Hematopoietic multipotent progenitor cell treated with erythropoietin and hydrocortisone succinate and interleukin-3 and kit ligand, for 4 days (in vitro differentiated cells): ENCODE data around the gene GALM.
"Not testable (repeated sequence)": the region's sequence is repeated elsewhere in the genome, so short reads cannot be mapped to it uniquely, and the experiment has no call there.

Experiments
- DNase-seq: peaks from one replicate; pipeline ENCODE4 v3.0.0-alpha.2; 2015

Gene GALM

GRCh38 chr2:38665854-38666555 lies at the start of gene GALM:
Gene GALM (plus strand): TSS chr2:38666114. CDS start chr2:38666162, 48 bp downstream.
- peak; percentile 87 for DNase-seq

- no peak for DNase-seq
Measured at GRCh38 chr2:38617301-38617700, 48.6 kb upstream of the GALM start.

- DNase-seq, result peak; percentile 50
Measured at GRCh38 chr2:38619458-38620164, 46.3 kb upstream of the GALM start.

- no peak for DNase-seq
Measured at GRCh38 chr2:38620282-38620977, 45.5 kb upstream of the GALM start.

GRCh38 chr2:38621018-38621417 lies 44.9 kb upstream of the GALM start:
- DNase-seq, result no peak

- DNase-seq, result peak; percentile 91
Measured at GRCh38 chr2:38622210-38622609, 43.7 kb upstream of the GALM start.

- DNase-seq, result peak; percentile 83
Measured at GRCh38 chr2:38626326-38627035, 39.4 kb upstream of the GALM start.

GRCh38 chr2:38627391-38627790 lies 38.5 kb upstream of the GALM start:
- DNase-seq, result no peak

GRCh38 chr2:38629684-38630083 lies 36.2 kb upstream of the GALM start:
- DNase-seq, result no peak

- no peak for DNase-seq
Measured at GRCh38 chr2:38631976-38632375, 33.9 kb upstream of the GALM start.

GRCh38 chr2:38632980-38633379 lies 32.9 kb upstream of the GALM start:
- no peak for DNase-seq

GRCh38 chr2:38633895-38634294 lies 32.0 kb upstream of the GALM start:
- no peak for DNase-seq

GRCh38 chr2:38634684-38635083 lies 31.2 kb upstream of the GALM start:
- DNase-seq, result peak; percentile 82

- no peak for DNase-seq
Measured at GRCh38 chr2:38635139-38635538, 30.8 kb upstream of the GALM start.

- no peak for DNase-seq
Measured at GRCh38 chr2:38636069-38636468, 29.8 kb upstream of the GALM start.

GRCh38 chr2:38642373-38643017 lies 23.4 kb upstream of the GALM start:
- not testable (repeated sequence) for DNase-seq

GRCh38 chr2:38643021-38643671 lies 22.8 kb upstream of the GALM start:
- DNase-seq, result no peak

- peak; percentile 96 for DNase-seq
Measured at GRCh38 chr2:38643683-38644511, 22.0 kb upstream of the GALM start.

- DNase-seq, result peak; percentile 72
Measured at GRCh38 chr2:38648107-38648761, 17.7 kb upstream of the GALM start.

GRCh38 chr2:38649176-38649728 lies 16.7 kb upstream of the GALM start:
- DNase-seq, result no peak
